K562 (cell line): ENCODE measurements around the gene C4orf50.

Experiments used
- GABPA ChIP-seq: fragments of 200-800 bp; sonication (Bioruptor generic); conservative IDR thresholded peaks from 2 replicates; pipeline ENCODE4 v1.6.1; 2016; ENCODE audit warnings: low read depth, missing genetic modification characterization, missing compliant biosample characterization
- NELFE ChIP-seq: IDR thresholded peaks from 2 replicates; pipeline ENCODE4 v1.6.1; 2011; ENCODE audit warnings: mild to moderate bottlenecking; ENCODE audit not compliant: insufficient read depth, insufficient read length
- NFYB ChIP-seq: IDR thresholded peaks from 2 replicates; pipeline ENCODE4 v1.6.1; 2011; ENCODE audit warnings: mild to moderate bottlenecking, moderate library complexity; ENCODE audit not compliant: insufficient read length; ENCODE audit errors: extremely low read depth
- POLR2A ChIP-seq: fragments of 450-650 bp; conservative IDR thresholded peaks from 2 replicates; pipeline ENCODE4 v1.6.1; 2016
- RAD21 ChIP-seq, 2 experiments: fragments of 250-450 bp in 1 of 2; fragments of 450-650 bp in 1 of 2; sonication (Bioruptor Pico) in 1 of 2; formaldehyde crosslinking in 1 of 2; IDR thresholded peaks in 1 of 2; conservative IDR thresholded peaks in 1 of 2; 2 replicates each; pipeline versions ENCODE4 v1.4.0 to v1.8.0; 2020 to 2022; ENCODE audit warnings: mild to moderate bottlenecking in 2 of 2, moderate library complexity in 1 of 2
- TARDBP ChIP-seq: fragments of 450-650 bp; IDR thresholded peaks from 2 replicates; pipeline ENCODE4 v1.6.1; 2016
- ZNF584 ChIP-seq: fragments of 200-800 bp; sonication (Bioruptor generic); IDR thresholded peaks from 2 replicates; pipeline ENCODE4 v1.6.1; 2016; ENCODE audit warnings: low read depth, mild to moderate bottlenecking, missing genetic modification characterization, missing compliant biosample characterization
- TF ChIP-seq, protein P1 (sequence below), 3 experiments: IDR thresholded peaks in 2 of 3; conservative IDR thresholded peaks in 1 of 3; 2 replicates each; pipeline ENCODE4 v1.5.1; 2011 to 2012; ENCODE audit warnings: low read length in 3 of 3, mild to moderate bottlenecking in 3 of 3, control low read depth in 2 of 3, improper control_type of control experiment in 1 of 3, inconsistent platforms in 1 of 3, low read depth in 1 of 3, mixed read lengths in 1 of 3, moderate library complexity in 1 of 3; ENCODE audit not compliant: insufficient read depth in 2 of 3
- TF ChIP-seq, protein P2 (sequence below), 2 experiments: fragments of 450-650 bp; IDR thresholded peaks; 2 replicates each; pipeline ENCODE4 v1.6.1; 2016; ENCODE audit warnings: mild to moderate bottlenecking in 2 of 2, borderline replicate concordance in 1 of 2, low read depth in 1 of 2, moderate library complexity in 1 of 2
- TF ChIP-seq, protein P3 (sequence below): IDR thresholded peaks from 2 replicates; pipeline ENCODE4 v1.6.1; 2012; ENCODE audit warnings: low read depth, low read length, improper control_type of control experiment, borderline replicate concordance

DNA sequence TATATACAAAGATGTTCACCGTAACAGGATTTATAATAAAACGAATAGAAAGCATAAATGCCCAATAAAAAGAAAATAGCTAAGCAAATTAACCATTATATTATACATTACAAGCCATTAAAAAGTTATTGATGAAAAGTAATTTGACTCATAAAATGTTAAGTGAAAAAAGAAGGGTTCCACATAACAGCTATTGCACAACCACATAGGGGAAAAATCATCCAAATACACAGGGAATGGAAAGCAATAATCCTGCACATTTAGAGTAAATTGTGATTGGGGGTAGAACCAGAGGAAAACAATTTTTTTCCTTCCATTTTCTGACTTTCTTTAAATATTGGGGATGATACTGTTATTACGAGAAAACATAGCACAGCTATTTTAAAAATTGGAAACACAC is 163.3 kb downstream of the C4orf50 start:
- TF ChIP-seq ZNF584 (CRISPR knock-in tag) (no peak), GABPA (no peak), NELFE (no peak), NFYB (no peak), POLR2A (no peak), RAD21 (CRISPR knock-in tag; conservative IDR thresholded peaks at IDR 0.05 in 1 of 2, IDR thresholded peaks at IDR 0.05 in 1 of 2) (no peak), TARDBP (no peak)
- TF ChIP-seq, protein P1, sequence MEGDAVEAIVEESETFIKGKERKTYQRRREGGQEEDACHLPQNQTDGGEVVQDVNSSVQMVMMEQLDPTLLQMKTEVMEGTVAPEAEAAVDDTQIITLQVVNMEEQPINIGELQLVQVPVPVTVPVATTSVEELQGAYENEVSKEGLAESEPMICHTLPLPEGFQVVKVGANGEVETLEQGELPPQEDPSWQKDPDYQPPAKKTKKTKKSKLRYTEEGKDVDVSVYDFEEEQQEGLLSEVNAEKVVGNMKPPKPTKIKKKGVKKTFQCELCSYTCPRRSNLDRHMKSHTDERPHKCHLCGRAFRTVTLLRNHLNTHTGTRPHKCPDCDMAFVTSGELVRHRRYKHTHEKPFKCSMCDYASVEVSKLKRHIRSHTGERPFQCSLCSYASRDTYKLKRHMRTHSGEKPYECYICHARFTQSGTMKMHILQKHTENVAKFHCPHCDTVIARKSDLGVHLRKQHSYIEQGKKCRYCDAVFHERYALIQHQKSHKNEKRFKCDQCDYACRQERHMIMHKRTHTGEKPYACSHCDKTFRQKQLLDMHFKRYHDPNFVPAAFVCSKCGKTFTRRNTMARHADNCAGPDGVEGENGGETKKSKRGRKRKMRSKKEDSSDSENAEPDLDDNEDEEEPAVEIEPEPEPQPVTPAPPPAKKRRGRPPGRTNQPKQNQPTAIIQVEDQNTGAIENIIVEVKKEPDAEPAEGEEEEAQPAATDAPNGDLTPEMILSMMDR (IDR thresholded peaks at IDR 0.05 in 2 of 3, conservative IDR thresholded peaks at IDR 0.05 in 1 of 3; ENCODE audit: insufficient read depth in 2 of 3, low read depth in 1 of 3, low read length in 3 of 3): no peak
- TF ChIP-seq, protein P2, sequence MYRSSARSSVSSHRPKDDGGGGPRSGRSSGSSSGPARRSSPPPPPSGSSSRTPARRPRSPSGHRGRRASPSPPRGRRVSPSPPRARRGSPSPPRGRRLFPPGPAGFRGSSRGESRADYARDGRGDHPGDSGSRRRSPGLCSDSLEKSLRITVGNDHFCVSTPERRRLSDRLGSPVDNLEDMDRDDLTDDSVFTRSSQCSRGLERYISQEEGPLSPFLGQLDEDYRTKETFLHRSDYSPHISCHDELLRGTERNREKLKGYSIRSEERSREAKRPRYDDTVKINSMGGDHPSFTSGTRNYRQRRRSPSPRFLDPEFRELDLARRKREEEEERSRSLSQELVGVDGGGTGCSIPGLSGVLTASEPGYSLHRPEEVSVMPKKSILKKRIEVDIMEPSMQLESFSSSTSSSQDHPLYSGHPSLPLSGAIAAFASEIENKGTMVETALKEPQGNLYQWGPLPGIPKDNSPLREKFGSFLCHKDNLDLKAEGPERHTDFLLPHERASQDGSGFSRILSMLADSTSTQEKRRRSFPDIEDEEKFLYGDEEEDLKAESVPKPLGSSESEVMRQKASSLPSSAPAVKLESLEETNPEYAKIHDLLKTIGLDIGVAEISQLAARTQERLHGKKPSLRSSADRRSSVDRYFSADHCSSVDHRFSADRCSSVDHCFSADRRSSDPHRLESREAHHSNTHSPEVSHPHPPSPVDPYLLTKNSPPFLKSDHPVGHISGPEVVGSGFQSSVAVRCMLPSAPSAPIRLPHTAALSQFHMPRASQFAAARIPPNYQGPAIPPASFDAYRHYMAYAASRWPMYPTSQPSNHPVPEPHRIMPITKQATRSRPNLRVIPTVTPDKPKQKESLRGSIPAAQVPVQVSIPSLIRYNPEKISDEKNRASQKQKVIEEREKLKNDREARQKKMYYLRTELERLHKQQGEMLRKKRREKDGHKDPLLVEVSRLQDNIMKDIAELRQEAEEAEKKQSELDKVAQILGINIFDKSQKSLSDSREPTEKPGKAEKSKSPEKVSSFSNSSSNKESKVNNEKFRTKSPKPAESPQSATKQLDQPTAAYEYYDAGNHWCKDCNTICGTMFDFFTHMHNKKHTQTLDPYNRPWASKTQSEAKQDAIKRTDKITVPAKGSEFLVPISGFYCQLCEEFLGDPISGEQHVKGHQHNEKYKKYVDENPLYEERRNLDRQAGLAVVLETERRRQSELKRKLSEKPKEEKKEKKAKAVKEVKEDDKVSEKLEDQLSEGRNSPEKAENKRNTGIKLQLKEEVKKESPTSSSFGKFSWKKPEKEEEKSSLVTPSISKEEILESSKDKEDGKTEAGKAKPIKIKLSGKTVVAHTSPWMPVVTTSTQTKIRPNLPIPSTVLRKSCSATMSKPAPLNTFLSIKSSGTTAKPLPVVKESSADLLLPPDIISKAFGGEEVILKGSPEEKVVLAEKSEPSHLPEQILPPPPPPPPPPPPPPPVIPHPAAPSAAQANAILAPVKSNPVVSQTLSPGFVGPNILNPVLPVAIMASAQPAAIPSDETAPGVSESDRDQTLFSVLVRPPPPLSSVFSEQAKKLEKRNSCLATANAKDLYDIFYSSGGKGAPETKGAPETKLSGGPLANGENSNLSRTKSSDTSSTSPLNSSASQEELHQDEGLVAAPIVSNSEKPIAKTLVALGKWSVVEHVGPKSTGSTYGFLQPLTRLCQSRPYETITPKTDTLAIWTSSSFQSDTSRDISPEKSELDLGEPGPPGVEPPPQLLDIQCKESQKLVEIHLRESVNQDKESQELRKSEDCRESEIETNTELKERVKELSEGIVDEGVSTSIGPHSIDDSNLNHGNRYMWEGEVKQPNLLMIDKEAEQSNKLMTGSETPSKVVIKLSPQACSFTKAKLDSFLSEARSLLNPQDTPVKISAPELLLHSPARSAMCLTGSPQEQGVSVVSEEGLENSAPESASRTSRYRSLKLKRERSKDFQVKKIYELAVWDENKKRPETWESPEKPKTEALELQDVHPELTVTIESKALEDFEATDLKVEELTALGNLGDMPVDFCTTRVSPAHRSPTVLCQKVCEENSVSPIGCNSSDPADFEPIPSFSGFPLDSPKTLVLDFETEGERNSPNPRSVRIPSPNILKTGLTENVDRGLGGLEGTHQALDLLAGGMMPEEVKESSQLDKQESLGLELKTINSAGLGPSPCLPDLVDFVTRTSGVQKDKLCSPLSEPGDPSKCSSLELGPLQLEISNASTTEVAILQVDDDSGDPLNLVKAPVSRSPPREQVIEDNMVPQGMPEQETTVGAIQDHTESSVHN (IDR thresholded peaks at IDR 0.05; ENCODE audit: borderline replicate concordance in 1 of 2, low read depth in 1 of 2): no peak
- TF ChIP-seq, protein P3, sequence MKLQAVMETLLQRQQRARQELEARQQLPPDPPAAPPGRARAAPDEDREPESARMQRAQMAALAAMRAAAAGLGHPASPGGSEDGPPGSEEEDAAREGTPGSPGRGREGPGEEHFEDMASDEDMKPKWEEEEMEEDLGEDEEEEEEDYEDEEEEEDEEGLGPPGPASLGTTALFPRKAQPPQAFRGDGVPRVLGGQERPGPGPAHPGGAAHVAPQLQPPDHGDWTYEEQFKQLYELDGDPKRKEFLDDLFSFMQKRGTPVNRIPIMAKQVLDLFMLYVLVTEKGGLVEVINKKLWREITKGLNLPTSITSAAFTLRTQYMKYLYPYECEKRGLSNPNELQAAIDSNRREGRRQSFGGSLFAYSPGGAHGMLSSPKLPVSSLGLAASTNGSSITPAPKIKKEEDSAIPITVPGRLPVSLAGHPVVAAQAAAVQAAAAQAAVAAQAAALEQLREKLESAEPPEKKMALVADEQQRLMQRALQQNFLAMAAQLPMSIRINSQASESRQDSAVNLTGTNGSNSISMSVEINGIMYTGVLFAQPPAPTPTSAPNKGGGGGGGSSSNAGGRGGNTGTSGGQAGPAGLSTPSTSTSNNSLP: no peak
